Measurements from ENCODE around the gene C2orf81.

Gene C2orf81

GRCh38 chr2:74373985-74374384 is 47.4 kb downstream of the C2orf81 start:
- DNase-seq: no peak
- in situ Hi-C loops (cut with HindIII; ENCODE audit: low pct_ligation_motif_present, low pct_unique_long_range_greater_than_20kb, low sequenced_read_pairs): no loop called here

GRCh38 chr2:74373221-74373676 is 48.2 kb downstream of the C2orf81 start:
- DNase-seq: no peak

GRCh38 chr2:74372674-74373073 is 48.7 kb downstream of the C2orf81 start:
- in situ Hi-C loops (cut with HindIII; ENCODE audit: low pct_ligation_motif_present, low pct_unique_long_range_greater_than_20kb, low sequenced_read_pairs): no loop called here
- DNase-seq: no peak

More at GRCh38 chr2:74373221-74373676, 48.2 kb downstream of the C2orf81 start:
- in situ Hi-C loops (cut with HindIII; ENCODE audit: low pct_ligation_motif_present, low pct_unique_long_range_greater_than_20kb, low sequenced_read_pairs): no loop called here

- in situ Hi-C loops (cut with HindIII; ENCODE audit: low pct_ligation_motif_present, low pct_unique_long_range_greater_than_20kb, low sequenced_read_pairs): no loop called here
Measured at GRCh38 chr2:74371421-74371820, 50.0 kb downstream of the C2orf81 start.

GRCh38 chr2:74369976-74370375 is 51.4 kb downstream of the C2orf81 start:
- in situ Hi-C loops (cut with HindIII; ENCODE audit: low pct_ligation_motif_present, low pct_unique_long_range_greater_than_20kb, low sequenced_read_pairs): no loop called here
- no peak for DNase-seq

More at GRCh38 chr2:74371421-74371820, 50.0 kb downstream of the C2orf81 start:
- no peak for DNase-seq

GRCh38 chr2:74368499-74368898 is 52.9 kb downstream of the C2orf81 start:
- in situ Hi-C loops (cut with HindIII; ENCODE audit: low pct_ligation_motif_present, low pct_unique_long_range_greater_than_20kb, low sequenced_read_pairs): no loop called here
- no peak for DNase-seq

GRCh38 chr2:74367789-74368188 is 53.6 kb downstream of the C2orf81 start:
- DNase-seq: no peak
- in situ Hi-C loops (cut with HindIII; ENCODE audit: low pct_ligation_motif_present, low pct_unique_long_range_greater_than_20kb, low sequenced_read_pairs): no loop called here

- no peak for DNase-seq
- in situ Hi-C loops (cut with HindIII; ENCODE audit: low pct_ligation_motif_present, low pct_unique_long_range_greater_than_20kb, low sequenced_read_pairs): no loop called here
Measured at GRCh38 chr2:74366036-74366435, 55.4 kb downstream of the C2orf81 start.

- DNase-seq: no peak
- in situ Hi-C loops (cut with HindIII; ENCODE audit: low pct_ligation_motif_present, low pct_unique_long_range_greater_than_20kb, low sequenced_read_pairs): no loop called here
Measured at GRCh38 chr2:74364533-74365505, 56.6 kb downstream of the C2orf81 start.

Measured in ACHN (cell line).